ENCODE results near the gene CBX5. TPM values are rescaled to one million over a fixed set of nuclear protein-coding genes. Genes with fewer than 3 reads are reported as not detected.

Gene CBX5
- total and polyA plus RNA-seq, 9 of the 15 experiments (the other 6 are each of a cell fraction or from before 2014, with no cell fraction given), result 32.6 to 102 (median 59.2) TPM

DNA sequence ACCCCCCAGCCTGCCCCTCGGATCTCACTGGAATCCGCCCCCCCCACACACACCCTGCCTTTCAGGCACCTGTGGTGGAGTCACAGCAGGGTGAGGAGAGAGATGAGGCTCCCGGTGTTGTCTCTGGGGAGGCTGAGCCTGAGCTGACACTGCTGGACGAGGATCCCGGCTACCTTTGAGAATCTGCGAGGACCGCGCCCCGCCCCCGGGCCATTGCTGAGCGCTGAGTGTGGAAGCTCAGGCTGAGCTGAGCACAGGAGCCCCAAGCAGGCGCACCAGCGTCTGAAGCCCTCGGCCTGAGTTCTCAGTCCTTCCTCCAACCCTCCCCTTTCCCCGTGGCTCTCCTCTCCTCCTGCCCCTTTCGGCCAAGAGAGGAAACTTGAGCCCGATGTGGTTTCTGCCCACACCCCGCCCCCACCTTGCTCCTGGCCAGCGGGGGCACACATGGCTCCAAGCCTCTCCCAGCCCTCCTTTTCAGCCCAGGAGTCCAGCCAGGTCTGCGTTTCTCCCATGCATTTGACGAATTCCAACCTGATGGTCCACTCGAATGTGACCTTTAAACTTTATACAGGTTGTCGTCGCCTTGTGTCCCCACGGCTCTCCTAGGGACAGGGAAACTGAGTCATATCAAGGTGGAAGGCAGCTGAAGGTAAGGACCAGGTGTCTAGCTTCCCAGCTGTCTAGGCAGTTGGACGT, 21.0 kb upstream of the CBX5 start, which contains the start of gene NFE2 (continued):
- TF ChIP-seq KAT8 (IDR thresholded peaks at IDR 0.05; ENCODE audit: low read depth) (no peak), NCOA4 (IDR thresholded peaks at IDR 0.05; ENCODE audit: partially characterized antibody) (no peak), ZNF75A (CRISPR knock-in tag; IDR thresholded peaks at IDR 0.05) (no peak), TRIM25 (IDR thresholded peaks at IDR 0.05; ENCODE audit: borderline replicate concordance) (no peak), ZNF3 (CRISPR knock-in tag; IDR thresholded peaks at IDR 0.05) (no peak), ESRRA (IDR thresholded peaks at IDR 0.05; ENCODE audit: borderline replicate concordance, low read depth) (peak; percentile 82; the same call in 1 of the 2 replicates), HIVEP1 (CRISPR knock-in tag; IDR thresholded peaks at IDR 0.05) (no peak), FIP1L1 (IDR thresholded peaks at IDR 0.05; ENCODE audit: low read depth, low read length, poor library complexity, severe bottlenecking) (no peak), RCOR1 (IDR thresholded peaks at IDR 0.05; ENCODE audit: borderline replicate concordance in 1 of 2, low read depth in 2 of 2, low read length in 2 of 2) (peak in 1 of 2 experiments; percentile 6; a peak in 1 of 4 replicates), ZBTB5 (IDR thresholded peaks at IDR 0.05) (no peak), U2AF2 (optimal IDR thresholded peaks at IDR 0.05; ENCODE audit: low read depth, low read length) (no peak), ZNF316 (IDR thresholded peaks at IDR 0.05) (no peak), ETS2 (tag; IDR thresholded peaks at IDR 0.05; ENCODE audit: borderline replicate concordance, poor library complexity, severe bottlenecking) (no peak), MYNN (IDR thresholded peaks at IDR 0.05) (peak; percentile 86), MYNN (CRISPR knock-in tag; IDR thresholded peaks at IDR 0.05) (no peak)
- TF ChIP-seq, protein P1, sequence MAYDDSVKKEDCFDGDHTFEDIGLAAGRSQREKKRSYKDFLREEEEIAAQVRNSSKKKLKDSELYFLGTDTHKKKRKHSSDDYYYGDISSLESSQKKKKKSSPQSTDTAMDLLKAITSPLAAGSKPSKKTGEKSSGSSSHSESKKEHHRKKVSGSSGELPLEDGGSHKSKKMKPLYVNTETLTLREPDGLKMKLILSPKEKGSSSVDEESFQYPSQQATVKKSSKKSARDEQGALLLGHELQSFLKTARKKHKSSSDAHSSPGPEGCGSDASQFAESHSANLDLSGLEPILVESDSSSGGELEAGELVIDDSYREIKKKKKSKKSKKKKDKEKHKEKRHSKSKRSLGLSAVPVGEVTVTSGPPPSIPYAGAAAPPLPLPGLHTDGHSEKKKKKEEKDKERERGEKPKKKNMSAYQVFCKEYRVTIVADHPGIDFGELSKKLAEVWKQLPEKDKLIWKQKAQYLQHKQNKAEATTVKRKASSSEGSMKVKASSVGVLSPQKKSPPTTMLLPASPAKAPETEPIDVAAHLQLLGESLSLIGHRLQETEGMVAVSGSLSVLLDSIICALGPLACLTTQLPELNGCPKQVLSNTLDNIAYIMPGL (CRISPR knock-in tag; IDR thresholded peaks at IDR 0.05), result no peak
- TF ChIP-seq, protein P2, sequence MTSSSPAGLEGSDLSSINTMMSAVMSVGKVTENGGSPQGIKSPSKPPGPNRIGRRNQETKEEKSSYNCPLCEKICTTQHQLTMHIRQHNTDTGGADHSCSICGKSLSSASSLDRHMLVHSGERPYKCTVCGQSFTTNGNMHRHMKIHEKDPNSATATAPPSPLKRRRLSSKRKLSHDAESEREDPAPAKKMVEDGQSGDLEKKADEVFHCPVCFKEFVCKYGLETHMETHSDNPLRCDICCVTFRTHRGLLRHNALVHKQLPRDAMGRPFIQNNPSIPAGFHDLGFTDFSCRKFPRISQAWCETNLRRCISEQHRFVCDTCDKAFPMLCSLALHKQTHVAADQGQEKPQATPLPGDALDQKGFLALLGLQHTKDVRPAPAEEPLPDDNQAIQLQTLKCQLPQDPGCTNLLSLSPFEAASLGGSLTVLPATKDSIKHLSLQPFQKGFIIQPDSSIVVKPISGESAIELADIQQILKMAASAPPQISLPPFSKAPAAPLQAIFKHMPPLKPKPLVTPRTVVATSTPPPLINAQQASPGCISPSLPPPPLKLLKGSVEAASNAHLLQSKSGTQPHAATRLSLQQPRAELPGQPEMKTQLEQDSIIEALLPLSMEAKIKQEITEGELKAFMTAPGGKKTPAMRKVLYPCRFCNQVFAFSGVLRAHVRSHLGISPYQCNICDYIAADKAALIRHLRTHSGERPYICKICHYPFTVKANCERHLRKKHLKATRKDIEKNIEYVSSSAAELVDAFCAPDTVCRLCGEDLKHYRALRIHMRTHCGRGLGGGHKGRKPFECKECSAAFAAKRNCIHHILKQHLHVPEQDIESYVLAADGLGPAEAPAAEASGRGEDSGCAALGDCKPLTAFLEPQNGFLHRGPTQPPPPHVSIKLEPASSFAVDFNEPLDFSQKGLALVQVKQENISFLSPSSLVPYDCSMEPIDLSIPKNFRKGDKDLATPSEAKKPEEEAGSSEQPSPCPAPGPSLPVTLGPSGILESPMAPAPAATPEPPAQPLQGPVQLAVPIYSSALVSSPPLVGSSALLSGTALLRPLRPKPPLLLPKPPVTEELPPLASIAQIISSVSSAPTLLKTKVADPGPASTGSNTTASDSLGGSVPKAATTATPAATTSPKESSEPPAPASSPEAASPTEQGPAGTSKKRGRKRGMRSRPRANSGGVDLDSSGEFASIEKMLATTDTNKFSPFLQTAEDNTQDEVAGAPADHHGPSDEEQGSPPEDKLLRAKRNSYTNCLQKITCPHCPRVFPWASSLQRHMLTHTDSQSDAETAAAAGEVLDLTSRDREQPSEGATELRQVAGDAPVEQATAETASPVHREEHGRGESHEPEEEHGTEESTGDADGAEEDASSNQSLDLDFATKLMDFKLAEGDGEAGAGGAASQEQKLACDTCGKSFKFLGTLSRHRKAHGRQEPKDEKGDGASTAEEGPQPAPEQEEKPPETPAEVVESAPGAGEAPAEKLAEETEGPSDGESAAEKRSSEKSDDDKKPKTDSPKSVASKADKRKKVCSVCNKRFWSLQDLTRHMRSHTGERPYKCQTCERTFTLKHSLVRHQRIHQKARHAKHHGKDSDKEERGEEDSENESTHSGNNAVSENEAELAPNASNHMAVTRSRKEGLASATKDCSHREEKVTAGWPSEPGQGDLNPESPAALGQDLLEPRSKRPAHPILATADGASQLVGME (CRISPR knock-in tag; IDR thresholded peaks at IDR 0.05), result 0 out of 2 replicates have a peak, but pooled peaks have one; percentile 30
